Activated naive CD8-positive, alpha-beta T cell treated with anti-CD3 and anti-CD28 coated beads, Interleukin-2, amount 10 ng/mL, durations not matched to agents 7 days and 5 days (primary cell): ENCODE data around the gene ZFYVE27. TPM values are rescaled to one million over a fixed set of nuclear protein-coding genes. Genes with fewer than 3 reads are reported as not detected.

Experiments
- ATAC-seq: fragments of 150-1000 bp; cut with Tn5 transposase; one replicate; pipeline ENCODE4 v1.10.0; 2021; ENCODE audit warnings: low read depth, moderate library complexity
- POLR2A ChIA-PET: fragments of 350-600 bp; sonication (Branson Sonifier 250); formaldehyde crosslinking; loops from one replicate; lab custom pipeline; 2021; ENCODE audit warnings: antibody characterized with exemption; lab: Charles Lee
- DNase-seq: peaks from one replicate; pipeline ENCODE4 v3.0.0; 2021
- H3K27ac Mint-ChIP-seq: one replicate; pipeline ENCODE4 v1.8.0; 2022; ENCODE audit warnings: mild to moderate bottlenecking, mixed read lengths
- H3K27me3 Mint-ChIP-seq: one replicate; pipeline ENCODE4 v1.8.0; 2022; ENCODE audit warnings: mild to moderate bottlenecking, moderate library complexity, mixed read lengths
- H3K36me3 Mint-ChIP-seq: one replicate; pipeline ENCODE4 v1.8.0; 2021; ENCODE audit warnings: mild to moderate bottlenecking, mixed read lengths
- H3K4me1 Mint-ChIP-seq: one replicate; pipeline ENCODE4 v1.8.0; 2021; ENCODE audit warnings: mixed read lengths
- H3K4me3 Mint-ChIP-seq: one replicate; pipeline ENCODE4 v1.8.0; 2022; ENCODE audit warnings: mild to moderate bottlenecking, moderate library complexity, mixed read lengths
- H3K9me3 Mint-ChIP-seq: one replicate; pipeline ENCODE4 v1.8.0; 2021; ENCODE audit warnings: mixed read lengths
- total RNA-seq, 2 experiments: library from RNA; stranded (reverse); gene quantifications; one replicate each; pipeline ENCODE4 v1.2.3, GENCODE V29; 2021

The ZFYVE27 gene
- total RNA-seq, 2 experiments from 2014 or later = 36.9 to 43.4 TPM

DNA sequence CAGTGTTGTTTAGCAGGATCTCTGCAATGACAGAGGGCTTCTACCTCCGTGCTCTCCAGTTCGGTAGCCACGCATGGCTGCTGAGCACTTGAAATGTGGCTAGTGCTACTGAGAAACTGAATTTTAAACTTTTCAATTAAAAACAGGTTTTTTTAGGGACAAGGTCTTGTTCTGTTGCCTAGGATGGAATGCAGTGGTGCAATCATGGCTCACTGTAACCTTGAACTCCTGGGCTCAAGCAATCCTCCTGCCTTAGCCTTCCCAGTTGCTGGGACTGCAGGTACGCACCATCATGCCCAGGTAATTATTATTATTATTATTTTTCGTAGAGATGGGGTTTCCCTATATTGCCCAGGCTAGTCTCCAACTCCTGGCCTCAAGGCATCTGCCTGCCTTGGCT is 48.3 kb downstream of the ZFYVE27 start:
- Mint-ChIP-seq H3K36me3 (no peaks in the 10 kb centered on the region), H3K9me3 (no peaks in the 10 kb centered on the region), H3K4me1 (peaks cover 24% of the 10 kb centered on the region), H3K4me3 (no peak overlapping the region), H3K27ac (no peak overlapping the region), H3K27me3 (peaks cover 5% of the 10 kb centered on the region)
- DNase-seq = no peak
- ATAC-seq = no peak
- POLR2A ChIA-PET = interaction anchor here (1.4 kb wide), 1 partner anchor 84 kb away, joined by 3 read pairs; no protein-coding TSS in a partner anchor

DNA sequence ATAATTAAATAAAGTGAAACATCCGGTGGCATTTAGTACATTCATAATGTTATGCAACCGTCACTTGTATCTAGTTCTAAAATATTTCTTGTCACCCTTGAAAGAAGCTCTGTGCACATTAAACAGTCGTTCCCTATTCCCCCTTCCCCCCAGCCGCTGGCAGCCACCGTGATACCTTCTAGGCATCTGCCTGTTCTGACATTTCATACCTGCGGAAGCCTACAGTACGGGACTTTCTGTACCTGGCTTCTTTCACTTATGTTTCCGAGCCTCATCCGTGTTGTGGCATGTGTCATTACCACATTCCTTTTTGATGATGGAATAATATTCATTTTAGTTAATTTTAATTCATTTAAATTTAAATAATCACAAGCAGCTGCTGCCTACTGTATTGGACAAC is 48.8 kb downstream of the ZFYVE27 start:
- Mint-ChIP-seq H3K36me3 (no peaks in the 10 kb centered on the region), H3K4me1 (peaks cover 19% of the 10 kb centered on the region), H3K9me3 (no peaks in the 10 kb centered on the region), H3K27me3 (peaks cover 5% of the 10 kb centered on the region), H3K4me3 (no peak overlapping the region), H3K27ac (no peak overlapping the region)
- DNase-seq (no peak), ATAC-seq (no peak)
- POLR2A ChIA-PET = interaction anchor here (1.4 kb wide), 1 partner anchor 84 kb away, joined by 3 read pairs; no protein-coding TSS in a partner anchor

DNA sequence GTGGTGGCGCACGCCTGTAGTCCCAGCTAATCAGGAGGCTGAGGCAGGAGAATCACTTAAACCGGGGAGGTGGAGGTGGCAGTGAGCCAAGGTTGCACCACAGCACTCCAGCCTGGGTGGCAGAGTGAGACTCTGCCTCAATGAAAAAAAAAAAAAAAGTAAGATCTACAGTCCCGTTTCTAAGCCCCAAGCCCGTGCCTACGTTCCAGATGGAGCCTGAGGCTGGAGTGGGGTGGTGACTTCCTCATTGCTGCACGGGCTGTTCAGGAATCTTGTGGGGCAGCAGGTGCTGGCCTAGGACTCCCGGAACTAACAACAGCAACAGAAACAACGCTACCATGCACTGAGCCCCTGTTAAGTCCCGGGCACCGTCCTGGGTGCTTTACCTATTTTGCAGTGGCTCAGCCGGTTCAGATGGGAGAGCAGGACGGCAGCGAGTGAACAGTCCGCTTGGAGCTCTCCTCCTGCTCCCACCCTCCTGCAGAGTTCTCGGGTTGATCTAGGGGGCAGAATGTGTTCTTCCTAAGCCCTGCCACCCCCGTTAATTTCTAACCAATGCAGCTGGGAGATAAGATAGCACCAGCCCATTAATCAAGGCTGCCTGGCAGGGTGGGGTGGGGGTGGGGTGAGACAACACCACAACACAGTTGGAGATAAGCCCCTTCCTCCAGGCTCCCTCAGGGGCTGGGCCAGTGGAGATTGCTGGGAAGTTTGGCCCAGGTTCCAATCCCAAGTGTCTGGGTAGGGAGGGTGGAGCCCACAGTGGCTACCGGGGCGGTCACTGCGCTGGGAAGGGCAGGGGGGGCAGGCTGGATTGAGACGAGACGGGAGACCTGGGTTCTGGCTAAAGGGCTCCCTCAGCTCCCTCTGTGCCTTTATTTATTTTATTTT is 51.9 kb downstream of the ZFYVE27 start:
- no peak overlapping the region for H3K4me3 Mint-ChIP-seq
- peaks cover 5% of the 10 kb centered on the region for H3K27me3 Mint-ChIP-seq
- DNase-seq (no peak), ATAC-seq (no peak)
- POLR2A ChIA-PET = no interaction called here
- no peaks in the 10 kb centered on the region for H3K9me3 Mint-ChIP-seq
- no peaks in the 10 kb centered on the region for H3K36me3 Mint-ChIP-seq
- H3K4me1 Mint-ChIP-seq = peaks cover 11% of the 10 kb centered on the region
- H3K27ac Mint-ChIP-seq = no peak overlapping the region

DNA sequence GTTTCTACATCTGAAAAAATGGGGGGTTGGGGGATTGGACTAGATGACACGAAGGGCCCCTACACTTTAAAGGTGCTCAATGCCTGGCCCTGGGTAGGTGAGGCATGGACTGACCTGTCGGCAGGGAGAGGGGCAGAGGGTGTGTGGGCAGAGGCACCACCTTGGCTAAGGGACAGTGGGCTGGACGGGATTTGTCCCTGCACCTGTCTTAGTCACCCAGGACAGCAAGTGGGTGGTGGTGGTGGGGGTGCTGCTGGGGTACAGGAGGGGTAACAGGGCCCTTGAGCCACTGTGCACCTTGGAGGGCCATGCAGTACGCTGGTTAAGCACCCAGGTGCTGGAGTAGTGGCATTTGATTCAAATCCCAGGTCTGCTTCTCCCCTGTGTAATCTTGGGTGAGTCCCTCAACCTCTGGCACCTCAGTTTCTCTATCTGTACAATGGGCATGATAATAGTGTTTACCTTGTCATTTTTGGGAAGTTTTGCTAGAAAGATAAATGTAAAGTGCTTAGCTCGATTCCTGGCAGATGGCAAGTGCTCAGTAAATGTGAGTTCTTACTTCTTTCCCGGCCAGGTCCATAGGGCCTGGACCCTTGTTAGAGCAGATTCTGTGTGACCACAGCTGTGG is 53.0 kb downstream of the ZFYVE27 start:
- ATAC-seq (no peak), DNase-seq (no peak)
- Mint-ChIP-seq H3K9me3 (no peaks in the 10 kb centered on the region), H3K27ac (no peak overlapping the region), H3K27me3 (peaks cover 5% of the 10 kb centered on the region), H3K4me3 (no peak overlapping the region), H3K4me1 (peaks cover 11% of the 10 kb centered on the region), H3K36me3 (no peaks in the 10 kb centered on the region)
- POLR2A ChIA-PET = no interaction called here

DNA sequence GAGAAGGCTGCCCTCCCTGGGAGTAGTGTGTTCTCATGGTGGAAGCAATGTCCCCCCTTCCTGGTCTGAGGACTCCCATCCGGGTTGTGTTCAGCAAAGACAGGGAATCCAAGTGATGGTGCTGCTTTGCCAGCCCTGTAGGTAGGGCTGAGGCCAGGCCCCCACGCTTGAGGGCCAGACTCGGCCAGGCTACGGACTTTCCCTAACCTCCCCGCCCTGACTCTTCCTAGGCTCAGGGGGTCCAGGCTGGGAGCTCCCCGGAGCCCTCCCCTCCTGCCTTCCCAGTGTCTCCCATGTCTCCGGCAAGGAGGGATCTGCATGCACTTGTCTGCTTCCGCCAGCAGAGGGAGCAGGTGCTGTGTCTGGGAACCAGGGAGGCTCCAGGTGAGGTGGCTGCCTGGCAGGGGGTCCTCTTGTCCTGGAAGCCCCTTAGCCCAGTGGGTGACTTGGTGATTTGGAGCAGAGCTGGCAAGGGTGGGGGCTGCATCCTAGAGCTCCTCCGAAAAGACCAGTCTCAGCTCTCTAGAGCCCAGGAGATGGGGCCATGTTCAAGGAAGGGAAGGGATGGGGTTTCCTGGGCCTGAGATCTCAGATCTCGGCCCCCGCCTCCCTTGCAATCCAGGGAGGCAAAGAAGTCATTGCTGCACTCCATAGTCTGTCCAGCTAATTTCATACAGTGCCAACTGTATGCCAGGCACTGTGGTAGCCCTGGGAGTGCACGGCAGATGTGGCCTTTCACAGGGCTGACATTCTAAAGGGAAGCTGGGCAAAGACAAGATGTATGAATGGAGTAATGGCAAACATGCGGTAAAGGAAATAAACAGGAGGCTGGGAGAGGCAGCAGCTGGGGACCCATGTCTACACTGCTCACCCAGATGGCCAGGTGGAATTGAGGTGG is 55.1 kb downstream of the ZFYVE27 start:
- Mint-ChIP-seq H3K27ac (peak overlapping the region; percentile 80), H3K36me3 (peaks cover 6% of the 10 kb centered on the region), H3K9me3 (peaks cover 1% of the 10 kb centered on the region), H3K4me1 (peaks cover 27% of the 10 kb centered on the region), H3K4me3 (no peak overlapping the region), H3K27me3 (no peaks in the 10 kb centered on the region)
- DNase-seq (peak; percentile 78), ATAC-seq (peak; percentile 35)
- POLR2A ChIA-PET = interaction anchor here (0.9 to 2.7 kb wide), 4 partner anchors 57 to 77 kb away, joined by 5 to 16 read pairs (median 5); partner anchors contain the start of gene GOLGA7B

DNA sequence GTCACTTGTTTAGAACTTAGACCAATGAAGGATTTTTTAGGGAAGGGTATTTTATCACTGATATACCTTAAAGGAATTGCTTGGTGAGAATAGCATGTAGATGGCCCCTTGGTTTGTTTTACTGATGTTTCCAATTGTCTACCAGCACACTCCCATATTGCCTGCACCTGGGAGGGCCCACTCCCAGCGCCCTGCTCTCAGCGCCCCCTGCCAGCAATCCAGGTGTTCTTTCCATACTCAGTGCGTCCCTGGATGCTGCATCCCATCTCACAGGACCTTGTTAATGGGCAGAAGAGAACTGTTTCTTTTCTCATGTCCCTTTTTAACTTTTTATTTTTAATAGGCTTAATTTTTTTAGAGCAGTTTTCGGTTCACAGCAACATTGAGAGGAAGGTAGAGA is 59.0 kb downstream of the ZFYVE27 start:
- peaks cover 38% of the 10 kb centered on the region for H3K4me1 Mint-ChIP-seq
- no peaks in the 10 kb centered on the region for H3K27me3 Mint-ChIP-seq
- peak overlapping the region; percentile 24 for H3K4me3 Mint-ChIP-seq
- POLR2A ChIA-PET = interaction anchor here (0.6 to 4.4 kb wide), 5 partner anchors 54 to 162 kb away, joined by 3 to 48 read pairs (median 3); partner anchors contain the start of genes GOLGA7B, MORN4 and PI4K2A
- DNase-seq (no peak), ATAC-seq (no peak)
- H3K27ac Mint-ChIP-seq = peak overlapping the region; percentile 97
- H3K36me3 Mint-ChIP-seq = peaks cover 18% of the 10 kb centered on the region
- H3K9me3 Mint-ChIP-seq = peaks cover 9% of the 10 kb centered on the region

DNA sequence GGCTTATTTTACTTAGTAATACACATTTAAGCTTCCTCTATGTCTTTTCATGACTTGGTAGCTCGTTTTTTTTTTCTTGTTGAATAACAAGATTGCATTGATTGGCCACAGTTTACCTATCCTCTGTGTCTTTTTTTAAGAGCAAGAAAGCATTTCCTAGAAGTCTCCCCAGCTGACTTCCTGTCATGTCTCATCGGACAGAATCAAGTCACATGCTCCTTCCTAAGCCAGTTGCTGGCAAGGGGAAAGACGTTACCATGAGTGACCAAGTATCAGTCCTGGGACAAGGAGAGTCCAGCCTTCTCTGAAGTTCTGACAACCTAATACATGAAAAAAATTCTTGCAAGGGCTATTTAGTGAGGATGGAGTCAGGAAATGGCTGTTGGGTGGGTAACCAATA is 59.7 kb downstream of the ZFYVE27 start:
- Mint-ChIP-seq H3K9me3 (peaks cover 9% of the 10 kb centered on the region), H3K27ac (peak overlapping the region; percentile 97), H3K36me3 (peaks cover 18% of the 10 kb centered on the region), H3K27me3 (no peaks in the 10 kb centered on the region), H3K4me1 (peaks cover 37% of the 10 kb centered on the region), H3K4me3 (peak overlapping the region; percentile 83)
- POLR2A ChIA-PET = interaction anchor here (0.6 to 4.4 kb wide), 6 partner anchors 53 to 383 kb away, joined by 3 to 48 read pairs (median 5); partner anchors contain the start of genes GOLGA7B, MORN4 and PI4K2A
- ATAC-seq (peak; percentile 93), DNase-seq (no peak)

DNA sequence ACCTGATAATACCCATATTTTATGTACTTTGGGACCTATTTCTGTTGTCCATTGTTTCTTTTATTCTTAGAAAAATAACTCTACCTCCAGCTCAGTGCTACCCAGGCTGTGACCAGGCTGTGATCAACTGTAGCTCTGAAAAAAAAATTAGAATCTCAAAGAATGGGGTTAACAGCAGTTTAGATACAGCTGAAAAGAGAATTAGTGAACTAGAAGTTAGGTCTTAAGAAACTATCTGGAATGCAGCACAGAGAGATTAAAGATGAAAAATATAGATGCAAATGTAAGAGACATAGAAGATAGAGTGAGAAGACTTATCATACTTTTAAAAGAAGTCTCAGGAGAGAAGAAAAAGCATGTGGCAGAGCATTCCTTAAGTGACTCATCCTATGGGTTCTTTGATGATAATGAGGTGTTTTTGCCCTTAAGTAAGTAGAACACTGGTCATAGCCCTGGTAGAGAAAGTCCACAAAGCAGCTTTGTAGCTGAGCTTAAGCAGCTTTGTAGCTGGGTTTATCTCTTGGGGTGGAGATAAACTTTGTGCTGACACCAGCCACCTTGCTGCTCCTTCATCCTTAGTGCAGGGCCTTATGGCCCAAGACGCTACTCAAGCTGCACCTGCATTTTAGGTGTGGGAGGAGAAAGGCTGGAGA is 62.2 kb downstream of the ZFYVE27 start:
- H3K27me3 Mint-ChIP-seq = peaks cover 7% of the 10 kb centered on the region
- H3K4me1 Mint-ChIP-seq = peaks cover 27% of the 10 kb centered on the region
- POLR2A ChIA-PET = interaction anchor here (1.3 to 4.4 kb wide), 3 partner anchors 30 to 71 kb away, joined by 3 to 48 read pairs (median 4); partner anchors contain the start of gene GOLGA7B
- peaks cover 9% of the 10 kb centered on the region for H3K9me3 Mint-ChIP-seq
- H3K27ac Mint-ChIP-seq = no peak overlapping the region
- H3K36me3 Mint-ChIP-seq = peaks cover 18% of the 10 kb centered on the region
- ATAC-seq = no peak
- no peak overlapping the region for H3K4me3 Mint-ChIP-seq
- DNase-seq = no peak

DNA sequence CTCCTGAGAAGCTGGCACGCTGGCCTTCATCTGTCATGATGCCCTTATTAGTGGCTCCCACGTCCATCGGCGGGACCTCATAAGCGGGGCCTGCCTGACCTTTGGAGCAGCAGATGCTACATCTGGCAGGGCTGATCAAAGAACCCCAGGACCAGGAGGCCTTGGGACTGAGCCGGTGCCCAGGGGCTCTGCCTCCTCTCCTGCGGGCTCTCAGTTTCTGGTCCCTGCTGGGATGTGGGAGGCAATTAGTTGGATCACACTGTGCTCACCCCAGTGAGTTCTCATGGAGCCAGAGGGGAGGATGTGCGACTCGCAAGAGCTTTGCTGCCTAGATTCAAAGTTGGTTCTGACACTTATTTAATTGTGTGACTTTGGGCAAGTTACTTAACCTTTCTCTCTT is 63.5 kb downstream of the ZFYVE27 start:
- DNase-seq (no peak), ATAC-seq (no peak)
- POLR2A ChIA-PET = interaction anchor here (1.5 kb wide), 1 partner anchor 49 kb away, joined by 5 read pairs; the partner anchor contains the start of gene GOLGA7B
- H3K4me3 Mint-ChIP-seq = no peak overlapping the region
- H3K9me3 Mint-ChIP-seq = peaks cover 9% of the 10 kb centered on the region
- no peak overlapping the region for H3K27ac Mint-ChIP-seq
- H3K27me3 Mint-ChIP-seq = peaks cover 7% of the 10 kb centered on the region
- H3K36me3 Mint-ChIP-seq = peaks cover 15% of the 10 kb centered on the region
- peaks cover 24% of the 10 kb centered on the region for H3K4me1 Mint-ChIP-seq

DNA sequence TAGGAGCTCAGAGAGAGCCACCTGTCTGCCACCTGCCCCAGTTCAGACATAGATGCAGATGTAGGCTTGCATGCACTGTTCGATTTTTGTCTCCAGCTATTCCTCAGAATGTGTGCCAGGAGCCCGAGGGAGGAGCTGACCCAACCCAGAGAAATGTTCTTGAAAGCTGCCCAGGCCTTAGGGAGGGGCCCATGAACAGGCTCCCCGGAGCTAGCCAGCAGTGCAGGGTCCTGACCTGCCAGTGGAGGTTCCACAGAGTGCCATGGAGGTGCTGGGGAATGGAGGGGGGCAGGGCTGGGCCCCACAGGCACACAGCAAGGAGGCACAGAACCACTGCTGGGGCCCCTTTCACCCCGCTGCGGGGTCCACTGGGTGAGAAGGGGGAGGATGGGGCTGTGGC is 64.5 kb downstream of the ZFYVE27 start:
- no peak for ATAC-seq
- Mint-ChIP-seq H3K4me1 (peaks cover 17% of the 10 kb centered on the region), H3K27me3 (peaks cover 7% of the 10 kb centered on the region), H3K9me3 (peaks cover 8% of the 10 kb centered on the region), H3K36me3 (peaks cover 13% of the 10 kb centered on the region), H3K4me3 (no peak overlapping the region), H3K27ac (no peak overlapping the region)
- POLR2A ChIA-PET = no interaction called here
- no peak for DNase-seq

DNA sequence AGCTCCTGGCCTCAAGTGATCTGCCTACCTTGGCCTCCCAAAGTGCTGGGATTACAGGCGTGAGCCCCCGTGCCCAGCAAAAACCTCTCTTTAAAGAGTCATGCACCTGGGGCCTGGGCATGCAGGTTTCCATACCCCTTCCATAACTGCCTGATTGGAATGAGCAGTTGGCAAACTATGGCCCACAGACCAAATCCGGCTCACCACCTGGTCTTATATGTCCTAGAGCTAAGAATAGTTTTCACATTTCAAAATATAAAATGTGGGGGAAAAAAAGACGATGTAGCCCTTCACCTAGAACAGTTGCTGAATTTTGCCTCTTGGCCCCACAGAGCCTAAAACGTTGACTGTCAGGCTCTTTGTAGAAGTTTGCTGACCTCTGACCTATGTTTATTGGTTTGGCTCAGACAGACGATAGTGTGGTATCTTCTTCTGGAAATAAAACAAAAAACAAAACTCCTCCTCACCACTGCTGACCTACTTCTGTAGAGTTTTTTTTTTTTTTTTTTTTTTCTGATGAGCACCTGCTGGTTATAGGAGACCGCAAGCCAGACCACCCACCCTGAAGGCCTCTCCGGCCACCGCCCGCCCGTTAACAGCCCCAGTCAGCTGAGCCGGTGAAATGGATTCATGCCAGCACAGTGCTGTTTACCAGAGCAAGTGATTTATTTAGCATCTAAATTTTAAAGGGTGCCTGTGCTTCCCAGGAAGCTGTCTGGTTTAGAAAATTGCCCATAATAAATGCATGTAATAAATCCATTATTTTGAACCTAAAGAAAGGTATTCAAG is 68.4 kb downstream of the ZFYVE27 start:
- peaks cover 7% of the 10 kb centered on the region for H3K27me3 Mint-ChIP-seq
- H3K27ac Mint-ChIP-seq = no peak overlapping the region
- POLR2A ChIA-PET = no interaction called here
- no peak for DNase-seq
- H3K4me3 Mint-ChIP-seq = no peak overlapping the region
- no peaks in the 10 kb centered on the region for H3K9me3 Mint-ChIP-seq
- ATAC-seq = no peak
- no peaks in the 10 kb centered on the region for H3K4me1 Mint-ChIP-seq
- H3K36me3 Mint-ChIP-seq = no peaks in the 10 kb centered on the region

DNA sequence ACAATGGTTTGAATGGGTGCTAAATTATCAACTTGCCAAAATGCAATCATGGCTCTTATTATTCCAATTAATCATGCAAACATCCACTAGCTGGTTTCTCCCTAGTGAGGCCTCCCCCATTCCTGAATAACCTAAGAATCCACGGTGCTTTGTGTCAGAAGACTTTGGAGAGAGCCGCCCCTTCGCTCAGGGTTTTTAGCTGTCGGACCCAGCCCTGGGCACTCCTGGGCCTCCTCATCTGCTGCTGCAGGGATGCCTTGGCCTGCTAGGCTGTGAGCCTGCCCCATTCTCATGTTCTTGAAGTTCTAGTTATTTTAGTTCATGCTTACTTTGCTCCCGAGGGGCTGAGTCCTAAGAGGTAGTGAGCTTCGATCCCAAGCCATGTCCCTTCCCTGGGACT is 69.0 kb downstream of the ZFYVE27 start:
- H3K27ac Mint-ChIP-seq = no peak overlapping the region
- no peaks in the 10 kb centered on the region for H3K9me3 Mint-ChIP-seq
- no peak for DNase-seq
- POLR2A ChIA-PET = no interaction called here
- H3K27me3 Mint-ChIP-seq = peaks cover 7% of the 10 kb centered on the region
- H3K4me3 Mint-ChIP-seq = no peak overlapping the region
- H3K36me3 Mint-ChIP-seq = no peaks in the 10 kb centered on the region
- no peaks in the 10 kb centered on the region for H3K4me1 Mint-ChIP-seq
- ATAC-seq = no peak
